HepG2 (cell line): ENCODE data around the gene NKAIN4. TPM values are rescaled to one million over a fixed set of nuclear protein-coding genes. Genes with fewer than 3 reads are reported as not detected.

Experiments
- ATF5 ChIP-seq: sonication (generic); formaldehyde crosslinking; IDR thresholded peaks from 2 replicates; pipeline ENCODE4 v1.4.0; 2020; ENCODE audit warnings: mild to moderate bottlenecking, low read depth, missing genetic modification reagents
- BORCS8-MEF2B ChIP-seq: sonication (generic); formaldehyde crosslinking; IDR thresholded peaks from 2 replicates; pipeline ENCODE4 v1.8.0; 2022; ENCODE audit warnings: mild to moderate bottlenecking, missing genetic modification reagents
- CREM ChIP-seq, 2 experiments: sonication (generic) in 1 of 2; formaldehyde crosslinking in 1 of 2; IDR thresholded peaks; 2 replicates each; pipeline versions ENCODE4 v1.4.0 to v1.6.1; 2016 to 2020; ENCODE audit warnings: antibody characterized with exemption in 1 of 2, mild to moderate bottlenecking in 1 of 2, missing genetic modification reagents in 1 of 2
- DR1 ChIP-seq: sonication (generic); formaldehyde crosslinking; IDR thresholded peaks from 2 replicates; pipeline ENCODE4 v1.8.0; 2021; ENCODE audit warnings: mild to moderate bottlenecking, missing genetic modification reagents, inconsistent platforms
- DZIP1 ChIP-seq: sonication (generic); formaldehyde crosslinking; IDR thresholded peaks from 2 replicates; pipeline ENCODE4 v1.5.0; 2020; ENCODE audit warnings: mild to moderate bottlenecking, missing genetic modification reagents
- EED ChIP-seq: sonication (generic); formaldehyde crosslinking; IDR thresholded peaks from 2 replicates; pipeline ENCODE4 v1.5.0; 2020; ENCODE audit warnings: mild to moderate bottlenecking, missing genetic modification reagents
- FOSL2 ChIP-seq: sonication (generic); formaldehyde crosslinking; IDR thresholded peaks from 2 replicates; pipeline ENCODE4 v1.4.0; 2020; ENCODE audit warnings: missing genetic modification reagents
- FOXC1 ChIP-seq: sonication (generic); formaldehyde crosslinking; IDR thresholded peaks from 2 replicates; pipeline ENCODE4 v1.8.0; 2022; ENCODE audit warnings: mild to moderate bottlenecking, missing genetic modification reagents, borderline replicate concordance
- HDAC6 ChIP-seq: fragments of 200-600 bp; sonication (generic); IDR thresholded peaks from 2 replicates; pipeline ENCODE4 v1.7.0; 2017; ENCODE audit warnings: mild to moderate bottlenecking, antibody characterized with exemption, low read length, low read depth
- HMGA1 ChIP-seq: sonication (generic); formaldehyde crosslinking; conservative IDR thresholded peaks from 2 replicates; pipeline ENCODE4 v1.4.0; 2020; ENCODE audit warnings: missing genetic modification reagents
- HNF1B ChIP-seq: sonication (generic); formaldehyde crosslinking; IDR thresholded peaks from 2 replicates; pipeline ENCODE4 v1.5.1; 2020; ENCODE audit warnings: mild to moderate bottlenecking, moderate library complexity, missing genetic modification reagents
- MBNL3 ChIP-seq: fragments of 250-450 bp; sonication (Bioruptor Pico); conservative IDR thresholded peaks from 2 replicates; pipeline ENCODE4 v1.8.0; 2022; ENCODE audit warnings: mild to moderate bottlenecking, inconsistent platforms
- MIER2 ChIP-seq: IDR thresholded peaks from 2 replicates; pipeline ENCODE4 v1.6.1; 2016; ENCODE audit warnings: missing biosample characterization, missing genetic modification reagents
- NFATC3 ChIP-seq: sonication (generic); formaldehyde crosslinking; IDR thresholded peaks from 2 replicates; pipeline ENCODE4 v1.5.1; 2020; ENCODE audit warnings: mild to moderate bottlenecking, missing genetic modification reagents
- PATZ1 ChIP-seq: sonication (generic); formaldehyde crosslinking; IDR thresholded peaks from 2 replicates; pipeline ENCODE4 v1.4.0; 2020; ENCODE audit warnings: missing genetic modification reagents
- SRSF9 ChIP-seq: fragments of 200-400 bp; formaldehyde crosslinking; IDR thresholded peaks from 2 replicates; pipeline ENCODE4 v1.6.1; 2018; ENCODE audit warnings: borderline replicate concordance, mild to moderate bottlenecking, low read depth, low read length; ENCODE audit not compliant: insufficient read depth, poor library complexity, severe bottlenecking
- TCF7L2 ChIP-seq: IDR thresholded peaks from 2 replicates; pipeline ENCODE4 v1.6.1; 2011; ENCODE audit warnings: mild to moderate bottlenecking, low read depth, low read length, moderate library complexity
- ZNF253 ChIP-seq: sonication (generic); formaldehyde crosslinking; IDR thresholded peaks from 2 replicates; pipeline ENCODE4 v1.8.0; 2022; ENCODE audit warnings: mild to moderate bottlenecking, missing genetic modification reagents, borderline replicate concordance
- ZNF839 ChIP-seq: sonication (generic); formaldehyde crosslinking; IDR thresholded peaks from 2 replicates; pipeline ENCODE4 v1.4.0; 2020; ENCODE audit warnings: missing genetic modification reagents, mild to moderate bottlenecking, borderline replicate concordance
- ZNF878 ChIP-seq: sonication (generic); formaldehyde crosslinking; IDR thresholded peaks from 2 replicates; pipeline ENCODE4 v1.8.1; 2023; ENCODE audit warnings: mild to moderate bottlenecking, missing genetic modification reagents, moderate library complexity
- ZNF879 ChIP-seq: sonication (generic); formaldehyde crosslinking; IDR thresholded peaks from 2 replicates; pipeline ENCODE4 v1.8.1; 2023; ENCODE audit warnings: missing genetic modification reagents
- polyA plus RNA-seq, 8 experiments: library from polyadenylated mRNA; depleted of rRNA in 3 of 8; stranded (reverse) in 7 of 8; unstranded in 1 of 8; fragments of >200 nt; fragmentation: Illumina TruSeq in 4 of 8; extraction: Trizol in 4 of 8; gene quantifications; 2 replicates each; pipeline versions ENCODE4 v1.2.1 to v1.2.3, GENCODE V29; 2011 to 2016; ENCODE audit warnings: low read depth in 4 of 8, missing spikeins in 1 of 8, mixed read lengths in 1 of 8; ENCODE audit not compliant: insufficient read depth in 1 of 8
- total RNA-seq, 5 experiments: library from RNA; depleted of rRNA; stranded (reverse); fragments of >200 nt; fragmentation: Illumina TruSeq; extraction: Trizol; gene quantifications; 2 replicates each; pipeline ENCODE4 v1.2.3, GENCODE V29; 2016; ENCODE audit warnings: low read depth in 1 of 5

Gene NKAIN4
- total and polyA plus RNA-seq, 2 of the 13 experiments (the other 11 are each of a cell fraction or from before 2014, with no cell fraction given) = not detected

- TF ChIP-seq HDAC6 (no peak), FOSL2 (CRISPR knock-in tag) (peak; percentile 56), ZNF253 (peak; percentile 79), ZNF879 (CRISPR knock-in tag) (no peak), ZNF878 (no peak), DR1 (peak; percentile 46; the same call in 1 of the 2 replicates), MIER2 (peak; percentile 34; the same call in 1 of the 2 replicates), DZIP1 (CRISPR knock-in tag) (no peak), FOXC1 (CRISPR knock-in tag) (peak; percentile 80; the same call in 1 of the 2 replicates), ATF5 (no peak), TCF7L2 (no peak), ZNF839 (CRISPR knock-in tag) (no peak), HNF1B (CRISPR knock-in tag) (no peak; the same call in 1 of the 2 replicates), CREM (IDR thresholded peaks at IDR 0.05) (peak; percentile 46; the same call in 1 of the 2 replicates), CREM (CRISPR knock-in tag; IDR thresholded peaks at IDR 0.05) (no peak), NFATC3 (CRISPR knock-in tag) (0 out of 2 replicates have a peak, but pooled peaks have one; percentile 43), EED (no peak), BORCS8-MEF2B (CRISPR knock-in tag) (peak; percentile 34; the same call in 1 of the 2 replicates), MBNL3 (no peak), PATZ1 (CRISPR knock-in tag) (peak; percentile 67), HMGA1 (CRISPR knock-in tag) (no peak), SRSF9 (no peak)
Observed at GRCh38 chr20:63272105-63273058, 18.1 kb upstream of the NKAIN4 start, which contains the start of gene ARFGAP1 (continued).
